Measurements from ENCODE around the gene CHEK2. TPM values are rescaled to one million over a fixed set of nuclear protein-coding genes. Genes with fewer than 3 reads are reported as not detected.

The CHEK2 gene
- total RNA-seq, 1 donor from 2014 or later: 34.1 TPM

- peaks cover 25% of the 10 kb centered on the region for H3K36me3 Mint-ChIP-seq
These were observed 38.2 kb upstream of the CHEK2 start for GRCh38 chr22:28779833-28780232.

GRCh38 chr22:28774378-28774777 lies 32.8 kb upstream of the CHEK2 start:
- H3K4me3 Mint-ChIP-seq: peak overlapping the region; percentile 73
- H3K9me3 Mint-ChIP-seq: no peaks in the 10 kb centered on the region
- H3K4me1 Mint-ChIP-seq (ENCODE audit: unreplicated experiment): peaks cover 15% of the 10 kb centered on the region
- peaks cover 13% of the 10 kb centered on the region for H3K36me3 Mint-ChIP-seq
- no peak for TF ChIP-seq CTCF (conservative IDR thresholded peaks at IDR 0.05)
- H3K27me3 Mint-ChIP-seq: no peaks in the 10 kb centered on the region
- no peak for DNase-seq (ENCODE audit: extremely low spot score, unreplicated experiment)
- H3K27ac Mint-ChIP-seq: peak overlapping the region; percentile 44

More at GRCh38 chr22:28779833-28780232, 38.2 kb upstream of the CHEK2 start:
- DNase-seq (ENCODE audit: extremely low spot score, unreplicated experiment): no peak
- no peaks in the 10 kb centered on the region for H3K9me3 Mint-ChIP-seq
- H3K4me1 Mint-ChIP-seq (ENCODE audit: unreplicated experiment): peaks cover 7% of the 10 kb centered on the region
- no peaks in the 10 kb centered on the region for H3K27me3 Mint-ChIP-seq
- no peak overlapping the region for H3K27ac Mint-ChIP-seq
- H3K4me3 Mint-ChIP-seq: no peak overlapping the region
- TF ChIP-seq CTCF (conservative IDR thresholded peaks at IDR 0.05): no peak

GRCh38 chr22:28773461-28773867 lies 31.8 kb upstream of the CHEK2 start:
- DNase-seq (ENCODE audit: extremely low spot score, unreplicated experiment): no peak
- H3K9me3 Mint-ChIP-seq: no peaks in the 10 kb centered on the region
- no peaks in the 10 kb centered on the region for H3K27me3 Mint-ChIP-seq
- peaks cover 15% of the 10 kb centered on the region for H3K4me1 Mint-ChIP-seq (ENCODE audit: unreplicated experiment)
- no peak for TF ChIP-seq CTCF (conservative IDR thresholded peaks at IDR 0.05)
- peak overlapping the region; percentile 93 for H3K4me3 Mint-ChIP-seq
- peak overlapping the region; percentile 90 for H3K27ac Mint-ChIP-seq
- H3K36me3 Mint-ChIP-seq: peaks cover 13% of the 10 kb centered on the region

GRCh38 chr22:28772633-28773460 lies 31.2 kb upstream of the CHEK2 start, which contains the start of gene CCDC117:
TSS of gene CCDC117 (plus strand) at chr22:28772695. CDS start at chr22:28772850, 155 bp downstream.
- peak within 1 kb of the TSS; percentile 91 for H3K27ac Mint-ChIP-seq
- H3K9me3 Mint-ChIP-seq: no peaks in the 10 kb centered on the region
- peak within 1 kb of the TSS; percentile 93 for H3K4me3 Mint-ChIP-seq
- H3K36me3 Mint-ChIP-seq: peaks cover 13% of the 10 kb centered on the region
- peaks cover 15% of the 10 kb centered on the region for H3K4me1 Mint-ChIP-seq (ENCODE audit: unreplicated experiment)
- DNase-seq (ENCODE audit: extremely low spot score, unreplicated experiment): peak; percentile 95
- TF ChIP-seq CTCF (conservative IDR thresholded peaks at IDR 0.05): peak; percentile 57
- no peaks in the 10 kb centered on the region for H3K27me3 Mint-ChIP-seq

- Mint-ChIP-seq H3K27me3 (no peaks in the 10 kb centered on the region), H3K4me1 (ENCODE audit: unreplicated experiment) (peaks cover 15% of the 10 kb centered on the region), H3K27ac (no peak overlapping the region), H3K4me3 (peak overlapping the region; percentile 61), H3K9me3 (no peaks in the 10 kb centered on the region), H3K36me3 (peaks cover 13% of the 10 kb centered on the region)
- DNase-seq (ENCODE audit: extremely low spot score, unreplicated experiment): no peak
- no peak for TF ChIP-seq CTCF (conservative IDR thresholded peaks at IDR 0.05)
These were observed 29.7 kb upstream of the CHEK2 start for GRCh38 chr22:28771195-28771791.

Measured in type B pancreatic cell (in vitro differentiated cells).